WTC11 (cell line): ENCODE data around the gene SYNDIG1.

ENCODE experiments used
- NFE2L1 ChIP-seq: sonication (generic); formaldehyde crosslinking; IDR thresholded peaks from 2 replicates; pipeline ENCODE4 v1.8.1; 2023; ENCODE audit warnings: missing genetic modification reagents
- TF ChIP-seq, protein P1 (sequence below): fragments of 200-600 bp; IDR thresholded peaks from 2 replicates; pipeline ENCODE4 v1.8.0; 2022; ENCODE audit warnings: antibody characterized with exemption
- TF ChIP-seq, protein P2 (sequence below): sonication (generic); formaldehyde crosslinking; IDR thresholded peaks from 2 replicates; pipeline ENCODE4 v1.8.0; 2022; ENCODE audit warnings: mild to moderate bottlenecking, missing genetic modification reagents
- TF ChIP-seq, protein P3 (sequence below): fragments of 250-450 bp; sonication (Bioruptor Pico); IDR thresholded peaks from 2 replicates; pipeline ENCODE4 v1.9.0; 2021; ENCODE audit warnings: moderate library complexity, mild to moderate bottlenecking, inconsistent platforms, borderline replicate concordance

DNA sequence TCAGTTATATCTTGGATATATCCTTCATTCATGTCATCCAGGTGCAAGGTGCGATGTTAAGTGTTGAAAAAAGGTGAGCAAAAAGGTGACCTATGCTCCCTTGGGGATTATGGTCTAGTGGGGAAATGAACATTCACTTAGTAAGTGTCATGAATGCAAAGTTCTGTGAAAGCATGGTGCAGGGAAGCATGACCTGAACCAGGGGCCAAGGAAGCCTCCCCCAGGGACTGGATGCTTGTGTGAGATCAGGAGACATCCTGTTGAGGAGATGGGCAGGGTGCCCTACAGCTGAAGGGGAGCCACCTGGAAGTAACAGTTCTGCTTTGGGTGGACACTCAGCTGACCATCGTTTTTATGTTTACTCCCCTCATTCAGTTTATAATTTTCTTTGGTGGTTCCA lies 179.5 kb downstream of the SYNDIG1 start:
- TF ChIP-seq, protein P1, sequence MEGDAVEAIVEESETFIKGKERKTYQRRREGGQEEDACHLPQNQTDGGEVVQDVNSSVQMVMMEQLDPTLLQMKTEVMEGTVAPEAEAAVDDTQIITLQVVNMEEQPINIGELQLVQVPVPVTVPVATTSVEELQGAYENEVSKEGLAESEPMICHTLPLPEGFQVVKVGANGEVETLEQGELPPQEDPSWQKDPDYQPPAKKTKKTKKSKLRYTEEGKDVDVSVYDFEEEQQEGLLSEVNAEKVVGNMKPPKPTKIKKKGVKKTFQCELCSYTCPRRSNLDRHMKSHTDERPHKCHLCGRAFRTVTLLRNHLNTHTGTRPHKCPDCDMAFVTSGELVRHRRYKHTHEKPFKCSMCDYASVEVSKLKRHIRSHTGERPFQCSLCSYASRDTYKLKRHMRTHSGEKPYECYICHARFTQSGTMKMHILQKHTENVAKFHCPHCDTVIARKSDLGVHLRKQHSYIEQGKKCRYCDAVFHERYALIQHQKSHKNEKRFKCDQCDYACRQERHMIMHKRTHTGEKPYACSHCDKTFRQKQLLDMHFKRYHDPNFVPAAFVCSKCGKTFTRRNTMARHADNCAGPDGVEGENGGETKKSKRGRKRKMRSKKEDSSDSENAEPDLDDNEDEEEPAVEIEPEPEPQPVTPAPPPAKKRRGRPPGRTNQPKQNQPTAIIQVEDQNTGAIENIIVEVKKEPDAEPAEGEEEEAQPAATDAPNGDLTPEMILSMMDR: no peak
- TF ChIP-seq, protein P2, sequence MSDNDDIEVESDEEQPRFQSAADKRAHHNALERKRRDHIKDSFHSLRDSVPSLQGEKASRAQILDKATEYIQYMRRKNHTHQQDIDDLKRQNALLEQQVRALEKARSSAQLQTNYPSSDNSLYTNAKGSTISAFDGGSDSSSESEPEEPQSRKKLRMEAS (CRISPR knock-in tag): no peak
- no peak for TF ChIP-seq NFE2L1 (CRISPR knock-in tag)
- TF ChIP-seq, protein P3, sequence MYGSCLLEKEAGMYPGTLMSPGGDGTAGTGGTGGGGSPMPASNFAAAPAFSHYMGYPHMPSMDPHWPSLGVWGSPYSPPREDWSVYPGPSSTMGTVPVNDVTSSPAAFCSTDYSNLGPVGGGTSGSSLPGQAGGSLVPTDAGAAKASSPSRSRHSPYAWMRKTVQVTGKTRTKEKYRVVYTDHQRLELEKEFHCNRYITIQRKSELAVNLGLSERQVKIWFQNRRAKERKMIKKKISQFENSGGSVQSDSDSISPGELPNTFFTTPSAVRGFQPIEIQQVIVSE (CRISPR knock-in tag): no peak
